Measurements from ENCODE around the gene GPC5.

Gene GPC5

DNA sequence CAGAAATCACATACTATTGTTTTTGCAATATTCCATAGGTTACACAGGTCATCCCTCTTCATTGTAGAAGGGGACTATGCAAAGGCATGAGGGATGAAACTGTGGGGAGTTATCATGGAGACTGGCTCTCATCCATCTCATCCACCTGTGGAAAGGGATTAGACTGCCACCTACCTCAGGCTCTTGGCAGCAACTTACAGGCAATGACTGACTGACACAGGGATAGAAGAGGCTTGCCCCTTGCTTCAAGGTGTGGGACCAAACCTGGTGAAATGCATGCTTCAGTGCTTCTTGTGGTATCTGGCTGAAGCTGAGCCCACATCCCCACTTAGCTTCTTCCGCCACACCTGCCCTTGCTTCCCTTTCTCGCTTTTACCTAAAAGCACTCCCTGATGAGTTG lies 341.3 kb downstream of the GPC5 start:
- H3K79me2 ChIP-seq (ENCODE audit: insufficient read depth, low read length): no peaks in the 10 kb centered on the region
- no peaks in the 10 kb centered on the region for H4K20me1 ChIP-seq (ENCODE audit: low read depth, low read length)
- H3K4me3 ChIP-seq (ENCODE audit: insufficient read depth, low read length, poor library complexity, severe bottlenecking): no peak overlapping the region
- no peak overlapping the region for H3K27ac ChIP-seq (ENCODE audit: low read depth, low read length)
- H3F3A ChIP-seq (ENCODE audit: insufficient read depth): no peaks in the 10 kb centered on the region
- H3K36me3 ChIP-seq (ENCODE audit: low read length): no peaks in the 10 kb centered on the region
- H3K9ac ChIP-seq (ENCODE audit: low read length): no peak overlapping the region
- H2AFZ ChIP-seq (ENCODE audit: low read depth, low read length, severe bottlenecking): no peak overlapping the region
- H3K4me2 ChIP-seq (ENCODE audit: low read depth, low read length, poor library complexity, severe bottlenecking): no peak overlapping the region
- no peaks in the 10 kb centered on the region for H3K27me3 ChIP-seq (ENCODE audit: low read length)
- TF ChIP-seq CTCF (IDR thresholded peaks at IDR 0.05; ENCODE audit: insufficient read depth, low read length, poor library complexity, severe bottlenecking) (no peak), EZH2phosphoT487 (conservative IDR thresholded peaks at IDR 0.05; ENCODE audit: low read length) (no peak)
- no peaks in the 10 kb centered on the region for H3K9me3 ChIP-seq (ENCODE audit: insufficient read depth, low read length)
- H3K9me2 ChIP-seq (replicated peaks; ENCODE audit: insufficient read depth, low read length): no peaks in the 10 kb centered on the region

DNA sequence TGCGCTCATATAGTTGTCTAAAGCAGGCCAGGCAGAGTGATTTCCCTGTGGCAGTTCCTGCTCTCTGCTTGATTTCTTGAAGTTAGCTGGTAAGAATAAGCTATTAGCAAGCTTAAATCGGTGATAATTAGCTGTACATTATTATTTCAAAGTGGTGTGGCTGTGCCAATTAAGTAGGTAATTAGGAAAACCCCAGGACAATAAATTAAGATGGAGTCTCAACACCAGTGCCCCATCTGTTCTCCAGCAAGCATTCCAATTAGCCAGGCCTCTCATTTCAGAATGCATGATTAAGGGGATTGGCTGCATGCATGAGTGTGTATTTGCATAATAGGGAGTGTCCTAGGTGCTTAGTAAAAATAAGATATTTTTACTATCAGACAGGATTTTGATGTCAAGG lies 342.3 kb downstream of the GPC5 start:
- no peaks in the 10 kb centered on the region for H3K79me2 ChIP-seq (ENCODE audit: insufficient read depth, low read length)
- no peak for TF ChIP-seq CTCF (IDR thresholded peaks at IDR 0.05; ENCODE audit: insufficient read depth, low read length, poor library complexity, severe bottlenecking)
- TF ChIP-seq EZH2phosphoT487 (conservative IDR thresholded peaks at IDR 0.05; ENCODE audit: low read length): no peak
- H3F3A ChIP-seq (ENCODE audit: insufficient read depth): no peaks in the 10 kb centered on the region
- H3K9me2 ChIP-seq (replicated peaks; ENCODE audit: insufficient read depth, low read length): no peaks in the 10 kb centered on the region
- no peaks in the 10 kb centered on the region for H4K20me1 ChIP-seq (ENCODE audit: low read depth, low read length)
- no peaks in the 10 kb centered on the region for H3K9me3 ChIP-seq (ENCODE audit: insufficient read depth, low read length)
- no peaks in the 10 kb centered on the region for H3K27me3 ChIP-seq (ENCODE audit: low read length)
- H2AFZ ChIP-seq (ENCODE audit: low read depth, low read length, severe bottlenecking): no peak overlapping the region
- H3K36me3 ChIP-seq (ENCODE audit: low read length): no peaks in the 10 kb centered on the region
- H3K4me2 ChIP-seq (ENCODE audit: low read depth, low read length, poor library complexity, severe bottlenecking): no peak overlapping the region
- H3K4me3 ChIP-seq (ENCODE audit: insufficient read depth, low read length, poor library complexity, severe bottlenecking): no peak overlapping the region
- no peak overlapping the region for H3K27ac ChIP-seq (ENCODE audit: low read depth, low read length)
- no peak overlapping the region for H3K9ac ChIP-seq (ENCODE audit: low read length)

GRCh38 chr13:91741925-91742324 lies 343.5 kb downstream of the GPC5 start:
- no peaks in the 10 kb centered on the region for H3K27me3 ChIP-seq (ENCODE audit: low read length)
- TF ChIP-seq EZH2phosphoT487 (conservative IDR thresholded peaks at IDR 0.05; ENCODE audit: low read length): no peak
- no peak for TF ChIP-seq CTCF (IDR thresholded peaks at IDR 0.05; ENCODE audit: insufficient read depth, low read length, poor library complexity, severe bottlenecking)

More at GRCh38 chr13:91741925-91742324, 343.5 kb downstream of the GPC5 start:
- Histone ChIP-seq H3K4me2 (ENCODE audit: low read depth, low read length, poor library complexity, severe bottlenecking) (no peak overlapping the region), H3K79me2 (ENCODE audit: insufficient read depth, low read length) (no peaks in the 10 kb centered on the region), H2AFZ (ENCODE audit: low read depth, low read length, severe bottlenecking) (no peak overlapping the region), H3K4me3 (ENCODE audit: insufficient read depth, low read length, poor library complexity, severe bottlenecking) (no peak overlapping the region), H3F3A (ENCODE audit: insufficient read depth) (no peaks in the 10 kb centered on the region), H3K27ac (ENCODE audit: low read depth, low read length) (no peak overlapping the region), H3K9me3 (ENCODE audit: insufficient read depth, low read length) (no peaks in the 10 kb centered on the region), H3K9me2 (replicated peaks; ENCODE audit: insufficient read depth, low read length) (no peaks in the 10 kb centered on the region), H3K9ac (ENCODE audit: low read length) (no peak overlapping the region), H3K36me3 (ENCODE audit: low read length) (no peaks in the 10 kb centered on the region), H4K20me1 (ENCODE audit: low read depth, low read length) (no peaks in the 10 kb centered on the region)

Measured in SU-DHL-6 (cell line).